ENCODE results near the gene ZFYVE28.
A peak's percentile ranks its signal among the peaks of the same experiment; 100 is the strongest.

DNA sequence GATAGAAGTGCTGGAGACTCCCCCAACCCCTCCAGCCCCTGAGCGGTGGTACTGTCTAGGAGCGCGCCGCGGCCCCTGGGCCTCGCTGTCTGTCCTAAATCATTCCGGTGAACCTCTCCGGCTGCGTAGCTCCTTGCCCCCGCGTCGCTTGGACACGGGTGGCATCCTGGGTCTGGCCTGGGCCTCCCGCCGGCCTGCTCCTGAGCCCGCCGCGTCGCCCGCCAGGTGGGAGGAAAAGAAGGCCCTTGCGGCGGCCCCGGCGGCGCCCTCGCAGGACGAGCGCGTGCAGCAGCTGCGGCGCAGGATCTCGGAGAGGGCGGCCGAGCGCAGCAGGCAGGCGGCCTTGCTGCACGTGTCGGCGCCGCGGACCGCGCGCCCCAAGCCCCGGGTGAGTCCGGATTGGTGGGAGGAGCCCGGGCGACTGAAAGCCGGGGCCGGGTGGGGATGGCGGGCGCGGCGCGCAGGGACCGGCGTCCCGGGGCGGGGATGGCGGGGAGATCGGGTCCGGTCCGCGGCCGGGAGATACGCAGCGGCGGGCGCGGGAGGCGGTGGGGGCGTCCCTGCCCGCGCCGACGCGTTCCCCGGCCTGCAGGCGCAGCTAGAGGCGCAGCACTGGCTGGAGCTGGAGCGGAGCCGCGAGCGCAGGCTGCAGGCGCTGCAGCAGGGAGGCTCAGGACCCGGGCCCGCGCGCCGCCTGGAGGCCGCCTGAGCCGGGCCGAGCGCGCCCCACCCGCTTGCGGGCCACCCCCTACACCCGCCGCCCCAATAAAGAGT is 44.0 kb upstream of the ZFYVE28 start:
- TF ChIP-seq POLR2AphosphoS5 (IDR thresholded peaks at IDR 0.05): no peak
- TF ChIP-seq, protein P1, sequence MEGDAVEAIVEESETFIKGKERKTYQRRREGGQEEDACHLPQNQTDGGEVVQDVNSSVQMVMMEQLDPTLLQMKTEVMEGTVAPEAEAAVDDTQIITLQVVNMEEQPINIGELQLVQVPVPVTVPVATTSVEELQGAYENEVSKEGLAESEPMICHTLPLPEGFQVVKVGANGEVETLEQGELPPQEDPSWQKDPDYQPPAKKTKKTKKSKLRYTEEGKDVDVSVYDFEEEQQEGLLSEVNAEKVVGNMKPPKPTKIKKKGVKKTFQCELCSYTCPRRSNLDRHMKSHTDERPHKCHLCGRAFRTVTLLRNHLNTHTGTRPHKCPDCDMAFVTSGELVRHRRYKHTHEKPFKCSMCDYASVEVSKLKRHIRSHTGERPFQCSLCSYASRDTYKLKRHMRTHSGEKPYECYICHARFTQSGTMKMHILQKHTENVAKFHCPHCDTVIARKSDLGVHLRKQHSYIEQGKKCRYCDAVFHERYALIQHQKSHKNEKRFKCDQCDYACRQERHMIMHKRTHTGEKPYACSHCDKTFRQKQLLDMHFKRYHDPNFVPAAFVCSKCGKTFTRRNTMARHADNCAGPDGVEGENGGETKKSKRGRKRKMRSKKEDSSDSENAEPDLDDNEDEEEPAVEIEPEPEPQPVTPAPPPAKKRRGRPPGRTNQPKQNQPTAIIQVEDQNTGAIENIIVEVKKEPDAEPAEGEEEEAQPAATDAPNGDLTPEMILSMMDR (IDR thresholded peaks at IDR 0.05): peak in 2 of 7 experiments; percentile 43 to 57
- TF ChIP-seq POLR2A (IDR thresholded peaks at IDR 0.05): no peak

Measured in stomach (tissue), 4 donors.